CD4-positive, alpha-beta T cell treated with Interleukin-1 beta for 1 hour (primary cell): ENCODE measurements around the gene IFRD2.
A peak's percentile ranks its signal among the peaks of the same experiment; 100 is the strongest.
"Not testable (repeated sequence)": the region's sequence is repeated elsewhere in the genome, so short reads cannot be mapped to it uniquely, and the experiment has no call there.

ENCODE experiments used
- DNase-seq, 2 donors: peaks; one replicate each; pipeline ENCODE4 v3.0.0-alpha.2; 2020 to 2022

IFRD2 gene

GRCh38 chr3:50323614-50324199 lies 31.5 kb upstream of the IFRD2 start:
- DNase-seq, result no peak

GRCh38 chr3:50323092-50323600 lies 30.9 kb upstream of the IFRD2 start:
- no peak for DNase-seq

- no peak for DNase-seq
Observed at GRCh38 chr3:50322386-50323091, 30.3 kb upstream of the IFRD2 start, which contains the start of gene HYAL2. TSS of gene HYAL2 (minus strand) at chr3:50322745. CDS start at chr3:50320489, 2,256 bp downstream.

GRCh38 chr3:50322115-50322385 lies 29.8 kb upstream of the IFRD2 start:
- DNase-seq, result no peak

- peak; percentile 84 to 85 for DNase-seq
Observed at GRCh38 chr3:50321336-50322114, 29.3 kb upstream of the IFRD2 start.

- DNase-seq, result peak; percentile 65 to 66
Observed at GRCh38 chr3:50320853-50321335, 28.7 kb upstream of the IFRD2 start.

- no peak for DNase-seq
Observed at GRCh38 chr3:50319894-50320625, 27.8 kb upstream of the IFRD2 start.

GRCh38 chr3:50319181-50319893 lies 27.1 kb upstream of the IFRD2 start:
- no peak for DNase-seq

- DNase-seq, result no peak
Observed at GRCh38 chr3:50318615-50319014, 26.4 kb upstream of the IFRD2 start.

- no peak for DNase-seq
Observed at GRCh38 chr3:50318163-50318562, 25.9 kb upstream of the IFRD2 start.

- DNase-seq, result no peak
Observed at GRCh38 chr3:50317300-50317699, 25.1 kb upstream of the IFRD2 start.

GRCh38 chr3:50316657-50317242 lies 24.5 kb upstream of the IFRD2 start:
- peak; percentile 60 to 75 for DNase-seq

- DNase-seq, result no peak
Observed at GRCh38 chr3:50314816-50315215, 22.6 kb upstream of the IFRD2 start.

- DNase-seq, result no peak
Observed at GRCh38 chr3:50314342-50314741, 22.1 kb upstream of the IFRD2 start.

- DNase-seq, result not testable (repeated sequence)
Observed at GRCh38 chr3:50312041-50312440, 19.8 kb upstream of the IFRD2 start.

- DNase-seq, result no peak
Observed at GRCh38 chr3:50304601-50305000, 12.4 kb upstream of the IFRD2 start.

- DNase-seq, result no peak
Observed at GRCh38 chr3:50303013-50303815, 11.0 kb upstream of the IFRD2 start, which contains the start of gene HYAL1. TSS of gene HYAL1 (minus strand) at chr3:50303574. CDS start at chr3:50302956, 618 bp downstream.

GRCh38 chr3:50302095-50303012 lies 10.1 kb upstream of the IFRD2 start:
- DNase-seq, result no peak

- DNase-seq, result no peak
Observed at GRCh38 chr3:50300681-50301254, 8.5 kb upstream of the IFRD2 start.
